GM18873 (cell line): Measurements from ENCODE around the gene SVOPL.

ENCODE experiments used
- ATAC-seq: cut with Tn5 transposase; IDR thresholded peaks from one replicate; pipeline ENCODE4 v1.9.1; 2021; ENCODE audit warnings: mild to moderate bottlenecking, moderate library complexity, moderate number of reproducible peaks; ENCODE audit not compliant: unreplicated experiment, low FRiP score

SVOPL gene

DNA sequence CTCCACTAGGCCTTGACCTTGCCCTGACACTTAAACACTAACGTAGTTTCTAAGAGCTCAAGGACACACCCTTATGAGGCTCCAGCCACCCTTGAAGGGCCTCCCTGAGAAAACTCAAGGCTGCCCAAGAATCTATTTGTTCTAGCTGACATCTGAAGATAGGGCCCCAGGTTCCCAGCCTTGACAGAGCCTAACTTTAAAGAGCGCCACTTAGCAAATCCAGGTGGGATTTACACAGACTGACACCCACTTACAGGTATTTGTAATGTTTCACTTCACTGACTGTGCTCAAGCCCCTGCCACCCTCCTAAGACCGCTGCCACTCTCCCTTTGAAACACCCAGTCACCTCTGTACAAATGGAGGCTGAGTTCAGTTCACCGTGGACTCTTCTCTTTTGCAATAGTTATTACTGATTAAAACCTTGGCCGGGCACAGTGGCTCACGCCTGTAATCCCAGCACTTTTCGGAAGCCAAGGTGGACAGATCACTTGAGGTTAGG, 90.4 kb downstream of the SVOPL start:
- no peak for ATAC-seq

DNA sequence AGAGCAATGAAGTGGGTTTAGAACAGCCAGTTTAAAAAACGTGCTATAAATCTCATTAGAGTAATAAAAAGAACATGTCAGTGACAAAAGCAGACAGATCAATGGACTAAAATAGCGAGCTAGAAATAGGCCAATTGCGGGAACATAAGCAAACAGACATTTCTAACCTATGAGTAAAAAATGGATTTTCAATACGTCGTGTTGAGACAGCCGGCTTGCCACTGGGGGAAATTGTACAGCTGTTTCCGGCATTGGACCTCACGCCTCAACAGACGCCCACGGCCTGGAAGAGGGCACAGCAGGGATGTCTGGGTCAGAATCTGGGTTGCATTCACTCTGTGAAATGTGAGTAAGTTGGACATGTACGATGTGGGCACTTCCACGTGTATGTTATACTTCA, 92.9 kb downstream of the SVOPL start:
- peak; percentile 81 for ATAC-seq

DNA sequence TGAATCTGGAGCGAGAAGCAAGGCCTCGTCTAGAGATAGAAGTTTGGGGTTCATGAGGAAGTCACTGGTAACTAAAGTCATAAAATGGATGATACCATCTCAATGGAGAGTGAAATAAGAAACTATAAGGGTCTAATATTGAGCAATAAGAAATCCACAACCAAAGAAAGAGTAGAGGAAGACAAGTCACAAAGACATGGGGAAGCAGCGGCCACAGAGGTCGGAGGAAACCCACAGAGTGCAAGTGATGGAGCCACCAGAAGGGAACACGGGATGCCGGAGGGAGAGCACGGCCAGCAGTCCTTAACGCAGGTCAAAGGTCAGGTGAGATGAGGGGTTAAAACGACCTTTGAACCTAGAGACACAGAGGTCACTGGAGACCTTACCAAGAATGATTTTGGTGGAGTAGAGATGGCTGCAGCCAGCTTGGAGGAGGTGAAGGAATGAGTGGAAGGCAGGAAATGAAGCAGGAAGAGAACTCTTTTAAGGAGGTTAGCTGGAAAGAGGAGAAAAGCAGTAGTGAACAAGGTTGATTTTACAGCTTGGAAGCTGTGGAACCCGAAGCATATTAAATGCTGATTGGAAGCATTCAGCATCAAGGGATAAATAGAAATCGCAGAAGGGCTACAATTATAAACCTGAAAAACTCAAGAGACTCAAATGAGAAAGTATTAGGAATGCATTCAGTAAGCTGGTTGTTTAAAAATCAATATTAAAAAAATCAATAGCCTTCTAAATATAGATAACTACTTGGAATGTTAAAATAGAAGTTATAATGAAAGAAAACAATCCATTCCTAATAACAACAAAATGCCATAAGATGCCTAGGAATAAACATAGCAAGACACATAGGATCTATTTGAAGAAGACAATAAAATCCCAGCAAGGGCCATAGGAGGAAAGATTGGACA, 93.7 kb downstream of the SVOPL start:
- no peak for ATAC-seq

DNA sequence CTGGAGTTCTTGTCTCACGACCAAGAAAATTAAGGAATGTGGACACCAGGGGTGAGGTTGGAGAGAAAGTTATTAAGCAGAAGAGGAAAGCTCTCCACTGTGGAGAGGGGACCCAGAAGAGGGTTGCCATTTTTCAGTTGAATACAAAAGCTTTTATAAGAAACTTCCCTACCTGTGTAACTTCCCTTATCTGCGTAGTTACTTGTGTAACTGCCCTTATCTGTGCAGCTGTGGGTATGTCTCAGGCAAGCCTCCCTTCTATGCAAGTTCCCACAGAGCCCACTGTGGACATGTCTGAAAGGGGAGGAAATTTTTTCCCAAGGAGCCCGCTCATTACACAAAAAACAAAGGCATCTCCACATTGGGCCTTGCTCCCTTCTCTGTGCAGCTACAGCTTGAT, 94.9 kb downstream of the SVOPL start:
- no peak for ATAC-seq

DNA sequence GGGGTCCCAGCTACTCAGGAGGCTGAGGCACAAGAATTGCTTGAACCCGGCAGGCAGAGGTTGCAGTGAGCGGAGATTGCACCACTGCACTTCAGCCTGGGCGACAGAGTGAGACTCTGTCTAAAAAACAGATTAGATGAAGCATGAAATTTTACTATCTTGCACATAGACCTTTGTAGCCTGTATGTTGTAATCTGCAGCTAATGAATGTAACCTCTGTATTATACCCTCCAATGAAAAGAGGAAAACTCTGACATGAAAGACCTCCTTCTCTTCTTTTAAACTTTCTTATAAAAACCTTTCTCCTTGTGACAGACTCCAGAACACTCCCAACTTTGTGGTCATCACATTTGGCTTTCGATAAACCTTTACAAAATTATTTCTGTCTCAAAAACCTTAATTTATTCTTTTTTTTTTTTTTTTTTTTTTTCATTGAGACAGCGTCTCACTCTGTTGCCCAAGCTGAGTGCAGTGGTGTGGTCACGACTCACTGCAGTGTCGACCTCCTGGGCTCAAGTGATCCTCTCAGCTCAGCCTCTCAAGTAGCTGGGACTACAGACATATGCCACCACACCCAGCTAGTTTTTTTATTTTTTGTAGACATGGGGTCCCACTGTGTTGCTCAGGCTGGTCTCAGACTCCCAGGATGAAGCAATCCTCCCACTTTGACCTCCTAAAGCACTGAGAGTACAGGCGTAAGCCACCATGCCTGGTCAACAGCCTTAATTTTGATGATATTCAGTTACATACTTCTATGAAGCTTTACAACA, 97.4 kb downstream of the SVOPL start:
- no peak for ATAC-seq

DNA sequence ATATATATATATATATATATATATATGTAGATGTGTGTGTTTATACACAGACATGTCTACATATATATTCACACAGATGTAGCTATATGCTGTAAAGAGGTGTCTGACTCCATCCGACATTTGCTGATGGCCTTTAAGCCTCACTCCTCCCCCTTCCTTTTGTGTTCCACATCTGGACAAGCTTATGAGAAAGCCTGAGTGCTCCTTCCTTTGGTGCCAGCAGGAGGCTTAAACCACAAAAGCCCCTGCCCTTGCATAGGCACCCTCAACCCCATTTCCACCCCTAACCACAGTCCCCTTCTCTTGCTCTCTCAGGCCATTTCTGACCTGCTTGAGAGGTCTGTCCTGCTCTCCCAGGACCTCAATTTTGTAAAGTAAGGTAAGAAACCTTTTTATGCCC, 98.7 kb downstream of the SVOPL start:
- ATAC-seq = no peak

DNA sequence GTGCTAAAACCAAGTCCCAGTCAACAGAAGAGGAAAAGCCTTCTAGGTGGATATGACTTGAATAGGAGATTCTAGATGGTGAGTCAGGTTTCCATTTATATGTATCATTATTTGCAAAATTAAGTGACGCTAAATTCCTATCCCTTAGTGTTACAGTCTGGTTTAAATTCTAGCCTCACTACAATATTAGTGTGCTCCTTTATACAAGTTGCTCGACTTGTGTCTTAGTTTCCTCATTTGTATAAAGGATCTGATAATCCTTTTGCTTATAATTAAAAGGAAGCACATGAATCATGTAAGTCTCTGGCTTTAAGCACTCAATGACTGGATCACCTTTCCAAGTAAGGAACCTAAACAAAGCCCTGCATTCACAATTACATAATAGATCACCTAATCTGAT, 105.7 kb downstream of the SVOPL start:
- ATAC-seq = no peak

DNA sequence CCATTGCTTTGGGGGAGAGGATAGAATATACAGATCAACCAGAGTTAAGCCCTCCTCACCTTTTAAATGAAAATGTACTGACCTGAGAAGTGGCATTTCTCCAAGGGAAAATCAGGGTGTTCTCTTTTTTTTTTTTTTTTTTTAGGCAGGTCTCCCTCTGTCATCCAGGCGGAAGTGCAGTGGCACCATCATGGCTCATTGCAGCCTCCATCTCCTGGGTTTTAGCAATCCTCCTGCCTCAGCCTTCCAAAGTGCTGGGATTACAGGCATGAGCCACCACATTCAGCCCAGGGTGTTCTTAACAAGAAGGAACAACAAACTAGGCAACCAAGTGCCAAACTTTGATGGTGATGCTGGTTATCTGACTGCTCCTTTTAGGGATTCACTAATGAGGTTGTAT, 111.0 kb downstream of the SVOPL start:
- ATAC-seq = no peak

DNA sequence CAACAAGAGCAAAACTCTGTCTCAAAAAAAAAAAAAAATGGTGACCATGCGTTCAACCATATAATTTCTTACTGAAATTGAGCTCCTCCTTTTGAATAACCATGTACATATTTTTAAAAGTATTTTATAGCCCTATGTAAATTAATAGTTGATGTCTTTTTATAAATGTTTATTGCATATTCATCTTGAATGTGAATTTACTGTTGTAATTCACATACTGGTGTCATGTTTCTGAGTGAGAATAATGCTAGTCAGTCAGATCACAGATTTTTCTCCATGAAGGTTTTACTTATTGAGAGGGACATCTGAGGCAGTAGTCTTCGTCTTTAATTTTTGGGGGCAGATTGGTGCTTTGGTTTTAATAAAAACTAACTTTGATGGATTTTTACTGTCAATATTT, 112.2 kb downstream of the SVOPL start:
- ATAC-seq = no peak

DNA sequence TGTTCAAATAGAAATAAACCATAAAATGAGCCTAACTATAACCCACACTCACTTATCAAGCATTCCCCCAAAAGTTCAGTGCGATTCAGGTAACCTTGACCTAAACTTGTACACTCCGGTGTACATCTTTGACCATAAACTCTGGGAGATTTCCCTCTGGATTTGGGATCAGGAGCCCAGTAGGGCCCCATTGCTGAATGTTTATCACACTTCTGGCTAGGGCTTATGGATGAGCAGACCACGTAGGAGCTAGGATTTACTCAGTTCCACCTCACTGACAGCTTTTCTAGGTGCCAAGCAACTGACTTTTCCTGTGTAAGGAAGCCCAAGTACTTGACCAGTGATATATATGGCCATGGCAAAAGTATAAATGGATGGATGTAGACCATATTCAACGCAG, 113.7 kb downstream of the SVOPL start:
- no peak for ATAC-seq

DNA sequence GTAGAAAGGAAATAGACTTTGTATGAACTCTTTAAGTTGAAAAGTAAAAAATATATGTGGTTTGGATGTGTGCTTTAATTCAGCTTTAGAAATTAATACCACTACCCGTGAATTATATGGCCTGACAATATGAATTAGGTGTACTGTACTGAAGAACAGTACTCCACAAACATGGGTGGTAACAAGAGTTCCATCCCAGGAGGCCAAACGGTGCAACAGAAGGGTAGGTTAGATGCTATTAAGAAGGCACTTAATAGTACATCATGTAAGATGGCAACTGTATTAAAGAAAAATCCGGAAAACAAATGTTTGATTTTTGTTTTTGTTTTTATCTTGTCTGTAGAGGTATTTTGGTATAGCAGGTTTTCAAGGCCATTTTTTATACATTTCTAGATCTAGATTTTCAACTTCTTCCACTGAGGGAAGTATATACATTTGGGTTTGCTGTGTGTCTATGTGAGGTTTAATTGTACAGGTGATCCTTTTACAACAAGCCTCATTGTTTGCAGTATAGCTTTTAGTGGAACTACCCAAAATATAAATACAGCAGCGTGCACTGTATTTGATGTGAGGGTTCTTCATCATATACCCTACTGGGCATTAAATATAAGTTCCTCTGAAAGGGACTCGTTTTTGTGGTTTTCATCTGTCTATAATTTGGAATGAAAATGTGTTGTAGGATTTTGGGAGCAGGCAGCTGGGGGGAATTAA, 115.7 kb downstream of the SVOPL start:
- ATAC-seq = no peak

DNA sequence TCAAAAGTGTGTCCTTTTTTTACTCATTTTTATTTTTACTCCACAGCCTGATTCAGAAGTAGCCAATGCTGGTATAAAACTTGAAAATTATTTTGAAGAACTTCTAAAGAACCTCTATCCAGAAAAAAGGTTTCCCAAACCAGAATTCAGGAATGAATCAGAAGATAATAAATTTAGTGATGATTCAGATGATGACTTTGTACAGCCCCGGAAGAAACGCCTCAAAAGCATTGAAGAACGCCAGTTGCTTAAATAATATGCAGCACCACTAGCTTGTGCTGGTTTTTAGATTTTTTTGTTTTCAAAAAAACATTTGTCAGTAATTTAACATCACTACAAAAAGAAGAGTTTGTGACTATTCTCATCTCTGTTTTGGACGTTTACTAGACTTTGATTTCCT, 116.5 kb downstream of the SVOPL start:
- ATAC-seq = no peak

DNA sequence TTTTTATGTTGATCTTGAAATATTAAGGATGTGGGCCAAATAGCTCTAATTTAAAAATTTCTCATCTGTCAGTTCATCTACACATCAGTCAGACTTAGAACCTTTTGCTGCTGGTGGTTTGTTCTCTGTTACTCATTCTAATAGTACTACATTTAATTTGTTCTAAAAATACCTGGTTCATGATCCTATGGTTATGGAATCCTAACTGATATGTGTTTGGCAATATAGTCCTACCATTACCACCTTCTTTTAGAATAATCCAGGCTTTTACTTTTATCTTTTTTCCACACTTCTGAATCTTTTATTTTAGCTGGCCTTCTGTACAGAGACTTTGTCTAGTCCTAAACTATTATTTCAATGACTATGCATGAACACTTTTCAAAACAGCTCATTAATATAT, 116.9 kb downstream of the SVOPL start:
- ATAC-seq = no peak

DNA sequence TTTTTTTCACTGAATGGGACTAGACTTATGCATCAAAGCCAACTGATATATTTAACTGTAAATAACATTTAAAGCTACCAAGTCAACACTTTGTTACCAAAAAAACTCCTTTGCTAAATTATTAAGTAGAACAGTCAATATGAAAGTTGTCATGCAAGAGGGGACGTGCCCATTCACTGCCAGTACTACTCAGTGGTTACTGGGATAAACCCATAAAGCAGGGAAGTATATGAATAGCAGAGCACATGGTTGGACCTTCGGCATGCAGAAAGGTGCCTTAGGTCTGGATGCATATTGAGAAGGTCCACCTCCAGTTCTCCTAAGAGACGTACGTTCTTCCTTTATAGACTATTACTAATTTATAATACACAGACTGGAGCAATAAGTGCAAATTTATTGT, 120.1 kb downstream of the SVOPL start:
- ATAC-seq = no peak

DNA sequence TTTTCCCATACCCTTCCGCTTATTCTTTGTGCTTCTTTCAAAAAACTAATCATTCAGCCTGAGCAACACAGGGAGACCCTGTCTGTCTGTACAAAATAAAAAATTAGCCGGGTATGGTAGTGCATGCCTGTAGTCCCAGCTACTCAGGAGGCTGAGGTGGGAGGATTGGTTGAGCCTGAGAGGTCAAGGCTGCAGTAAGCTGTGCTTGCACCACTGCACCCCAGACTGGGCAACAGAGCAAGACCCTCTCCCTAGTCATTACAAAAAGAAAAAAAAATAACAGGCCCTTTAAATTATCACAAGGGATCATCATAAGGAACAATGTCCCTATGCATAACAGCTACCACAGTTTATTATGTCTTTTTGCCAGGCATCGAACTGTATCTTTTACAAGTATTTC, 121.5 kb downstream of the SVOPL start:
- no peak for ATAC-seq

DNA sequence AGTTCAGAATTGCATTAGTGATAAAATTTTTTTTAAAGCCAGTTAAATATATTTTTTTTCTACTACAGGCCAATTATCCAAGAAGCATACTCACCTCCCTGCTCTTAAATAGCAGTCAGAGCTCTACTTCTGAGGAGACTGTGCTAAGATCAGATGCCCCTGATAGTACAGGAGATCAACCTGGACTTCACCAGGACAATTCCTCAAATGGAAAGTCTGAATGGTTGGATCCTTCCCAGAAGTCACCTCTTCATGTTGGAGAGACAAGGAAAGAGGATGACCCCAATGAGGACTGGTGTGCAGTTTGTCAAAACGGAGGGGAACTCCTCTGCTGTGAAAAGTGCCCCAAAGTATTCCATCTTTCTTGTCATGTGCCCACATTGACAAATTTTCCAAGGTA, 122.0 kb downstream of the SVOPL start:
- no peak for ATAC-seq

DNA sequence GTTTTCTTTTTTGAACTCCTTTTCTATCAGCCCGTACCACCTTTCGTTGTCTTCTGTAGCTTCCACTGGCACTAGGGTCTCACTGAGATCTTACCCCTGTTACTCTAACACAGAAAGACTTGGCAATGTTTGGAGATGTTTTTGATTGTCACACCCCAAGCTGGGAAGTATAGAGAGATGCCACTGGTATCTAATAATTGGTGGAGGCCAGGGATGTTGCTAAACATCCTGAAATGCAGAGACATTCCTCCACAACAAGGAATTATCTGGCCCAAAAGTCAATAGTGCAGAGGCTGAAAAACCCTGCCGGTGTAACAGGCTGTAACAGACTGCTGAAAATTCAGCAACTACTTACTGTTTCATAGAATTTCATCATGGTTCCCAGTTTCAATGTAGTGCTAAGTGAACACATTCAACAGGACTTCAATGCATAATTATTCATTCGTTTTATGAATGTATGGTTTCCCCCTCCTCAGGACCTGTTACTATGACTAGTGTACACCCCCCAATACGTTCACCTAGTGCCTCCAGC, 125.2 kb downstream of the SVOPL start:
- no peak for ATAC-seq

DNA sequence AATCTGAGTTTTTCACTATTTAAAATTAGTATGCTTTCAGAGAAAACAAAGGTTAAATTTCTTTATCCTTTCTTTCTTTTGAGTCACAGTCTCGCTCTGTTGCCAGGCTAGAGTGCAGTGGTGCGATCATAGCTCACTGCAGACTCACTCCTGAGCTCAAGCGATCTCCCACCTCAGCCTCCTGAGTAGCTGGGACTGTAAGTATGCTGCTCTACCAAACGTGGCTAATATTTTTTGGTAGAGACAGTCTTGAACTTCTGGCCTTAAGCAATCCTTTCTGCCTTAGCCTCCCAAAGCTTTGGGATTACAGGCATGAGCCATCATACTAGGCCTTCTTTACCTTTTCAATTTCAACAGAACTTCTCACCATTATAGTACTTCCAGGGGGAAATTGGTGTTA, 127.4 kb downstream of the SVOPL start:
- no peak for ATAC-seq

DNA sequence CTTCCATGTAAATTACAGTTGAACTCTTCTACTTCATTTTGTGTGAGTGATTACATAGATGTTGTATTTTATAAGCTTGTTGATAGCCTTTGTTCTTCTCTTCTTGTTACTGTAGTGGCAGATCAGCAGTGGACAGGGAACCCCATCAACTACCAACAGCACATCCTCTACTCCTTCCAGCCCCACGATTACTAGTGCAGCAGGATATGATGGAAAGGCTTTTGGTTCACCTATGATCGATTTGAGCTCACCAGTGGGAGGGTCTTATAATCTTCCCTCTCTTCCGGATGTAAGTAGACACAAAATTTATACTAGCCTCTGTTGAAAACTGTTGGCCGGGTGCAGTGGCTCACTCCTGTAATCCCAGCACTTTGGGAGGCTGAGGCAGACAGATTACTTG, 130.4 kb downstream of the SVOPL start:
- no peak for ATAC-seq

DNA sequence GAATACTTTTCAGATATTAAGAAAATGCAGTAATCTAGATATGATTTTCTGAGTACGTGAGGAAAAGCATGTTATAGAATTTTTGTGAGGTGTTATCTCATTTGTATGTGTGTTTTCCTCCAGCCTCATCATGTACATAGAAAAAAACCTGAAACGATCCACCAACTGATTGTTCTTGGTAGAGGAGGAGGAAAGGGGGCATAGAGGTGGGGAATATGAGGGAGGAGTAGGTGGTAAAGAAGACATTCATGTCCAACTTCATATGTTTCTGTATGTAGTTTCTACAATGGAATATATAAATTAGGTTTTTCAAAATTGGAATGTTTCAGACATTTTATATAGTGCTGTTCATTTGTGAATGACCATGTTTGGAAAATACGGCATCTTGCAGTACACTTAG, 131.7 kb downstream of the SVOPL start:
- ATAC-seq = no peak

DNA sequence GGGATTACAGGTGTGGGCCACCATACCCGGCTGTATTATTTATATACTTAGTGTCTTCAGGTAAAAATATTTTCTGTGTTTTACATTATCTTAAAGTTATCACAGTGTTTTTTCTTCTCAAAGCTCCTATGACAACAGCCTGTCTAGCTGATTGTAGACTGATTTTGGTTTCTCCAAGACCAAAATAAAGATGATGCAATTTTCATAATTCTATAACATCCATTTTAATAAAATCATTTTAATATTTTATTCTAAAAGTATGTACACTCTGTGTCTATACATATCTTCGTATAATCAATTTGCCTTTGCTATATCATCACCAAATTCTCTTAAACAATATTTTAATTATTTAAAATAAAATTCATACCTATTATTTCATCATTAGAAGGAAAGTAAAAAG, 132.5 kb downstream of the SVOPL start:
- ATAC-seq = no peak
